HG02840 (cell line): ENCODE measurements around the gene PRKAG2.
"Not testable (repeated sequence)": the region's sequence is repeated elsewhere in the genome, so short reads cannot be mapped to it uniquely, and the experiment has no call there.

ENCODE experiments used
- ATAC-seq: cut with Tn5 transposase; IDR thresholded peaks from one replicate; pipeline ENCODE4 v1.9.1; 2021; ENCODE audit warnings: mild to moderate bottlenecking, moderate library complexity, moderate number of reproducible peaks; ENCODE audit not compliant: unreplicated experiment, low FRiP score

Gene PRKAG2

DNA sequence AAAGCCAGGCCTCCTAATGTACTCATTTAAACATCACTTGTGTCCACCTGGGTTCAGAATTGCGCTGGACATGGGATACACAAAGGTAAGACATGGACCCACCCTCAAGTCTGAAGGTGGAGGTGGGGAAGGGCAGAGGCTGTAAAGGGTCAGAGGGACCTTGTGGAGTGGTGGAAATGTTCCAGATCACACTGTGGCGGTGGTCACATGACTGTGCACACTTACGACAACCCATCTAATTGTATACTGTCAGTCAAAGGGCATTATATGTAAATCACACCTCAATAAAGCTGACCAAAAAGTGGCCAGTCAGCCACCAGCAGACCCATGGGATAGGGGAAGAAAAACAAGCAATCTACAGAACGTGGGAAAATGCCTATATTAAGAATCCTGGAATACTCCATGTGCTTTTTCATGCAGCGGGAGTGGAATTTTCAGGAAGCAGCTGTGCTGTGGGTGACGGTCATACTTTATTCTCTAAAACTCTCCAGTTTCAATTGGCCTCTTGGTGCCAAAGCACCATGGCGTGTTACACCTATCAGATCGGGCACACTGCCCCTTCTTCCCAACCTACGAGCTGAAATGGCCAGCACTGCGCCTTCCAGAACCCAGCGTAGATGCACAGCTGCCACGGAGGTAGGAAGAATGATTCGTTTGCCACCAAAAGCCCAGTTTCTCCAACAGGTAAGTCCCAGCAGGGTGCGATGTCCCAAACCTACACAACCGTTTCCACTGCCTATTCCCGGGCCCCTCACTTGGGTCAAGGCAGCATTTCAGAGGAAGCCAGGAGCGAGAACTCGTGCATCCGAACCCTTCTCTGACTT lies 69.8 kb downstream of the PRKAG2 start:
- ATAC-seq = no peak

- ATAC-seq = no peak
Measured at GRCh38 chr7:151806204-151806603, 70.7 kb downstream of the PRKAG2 start.

DNA sequence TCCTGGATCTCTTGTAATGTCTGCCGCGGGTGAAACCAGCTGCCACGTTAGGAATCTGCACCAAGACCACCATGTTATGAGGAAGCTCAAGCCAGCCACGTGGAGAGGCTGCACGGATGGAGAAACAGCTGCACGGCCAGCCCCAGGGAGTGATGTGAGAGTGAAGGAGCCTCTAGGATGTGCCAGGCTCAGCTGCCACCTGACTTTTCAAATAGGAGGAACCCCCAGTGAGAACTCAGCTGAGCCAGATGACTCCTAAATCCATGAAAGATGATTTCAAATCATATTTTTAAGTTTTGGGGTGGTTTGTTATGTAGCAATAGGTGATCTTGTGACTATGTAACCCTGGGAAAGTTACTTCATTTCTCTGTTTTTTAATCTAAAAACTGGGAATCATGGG lies 71.7 kb downstream of the PRKAG2 start:
- no peak for ATAC-seq

GRCh38 chr7:151804756-151805155 lies 72.2 kb downstream of the PRKAG2 start:
- ATAC-seq = no peak

DNA sequence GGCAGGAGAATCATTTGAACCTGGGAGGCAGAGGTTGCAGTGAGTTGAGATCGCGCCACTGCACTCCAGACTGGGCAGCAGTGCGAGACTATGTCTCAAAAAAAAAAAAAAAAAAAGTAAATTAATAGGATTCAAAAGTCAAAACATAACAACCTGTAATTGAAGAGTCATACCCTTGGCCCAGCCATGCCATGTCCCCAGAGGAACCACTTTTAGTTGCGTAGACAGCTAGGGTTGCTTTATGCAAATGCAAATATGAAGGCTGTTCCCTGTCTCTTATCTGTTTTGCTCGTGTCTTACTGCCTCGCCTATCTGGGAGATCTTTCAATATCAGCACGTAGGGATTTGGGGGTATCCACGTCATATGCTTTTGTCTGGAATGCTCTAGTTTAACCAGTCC lies 73.1 kb downstream of the PRKAG2 start:
- ATAC-seq = no peak

GRCh38 chr7:151802469-151802846 lies 74.5 kb downstream of the PRKAG2 start:
- no peak for ATAC-seq

DNA sequence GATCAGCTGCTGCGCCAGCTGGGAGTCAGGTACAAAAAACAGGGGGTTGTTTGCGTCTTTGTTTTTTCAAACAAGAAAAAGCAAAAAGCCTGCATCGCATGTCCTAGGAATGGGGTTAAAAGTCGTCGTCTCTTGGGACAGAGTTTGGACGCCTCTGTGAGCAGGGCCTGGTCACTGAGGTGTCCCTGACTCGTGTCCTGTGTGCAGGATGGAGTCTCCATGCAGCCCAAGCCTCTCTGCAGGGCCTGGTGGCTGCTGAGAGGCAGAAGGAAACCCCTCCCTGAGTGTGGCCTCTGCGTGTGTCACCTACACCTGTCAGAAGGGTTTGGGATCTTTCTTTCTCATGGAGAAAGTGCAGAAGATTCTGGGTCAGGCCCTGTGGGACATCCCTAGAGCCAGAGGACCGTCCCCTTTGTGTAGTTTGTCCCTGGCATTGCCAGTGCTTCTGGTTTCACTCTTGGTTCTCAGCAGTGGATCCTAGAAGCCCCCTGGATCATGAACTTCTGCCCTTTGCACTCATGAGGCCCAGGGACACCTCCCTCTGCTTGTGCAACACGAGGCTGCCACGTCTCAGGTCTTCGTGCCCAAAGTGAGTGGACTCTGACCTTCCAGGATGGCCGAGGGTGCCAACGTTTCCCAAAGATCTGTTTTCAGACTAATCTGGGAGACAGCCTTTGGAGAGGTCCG lies 75.0 kb downstream of the PRKAG2 start:
- no peak for ATAC-seq

DNA sequence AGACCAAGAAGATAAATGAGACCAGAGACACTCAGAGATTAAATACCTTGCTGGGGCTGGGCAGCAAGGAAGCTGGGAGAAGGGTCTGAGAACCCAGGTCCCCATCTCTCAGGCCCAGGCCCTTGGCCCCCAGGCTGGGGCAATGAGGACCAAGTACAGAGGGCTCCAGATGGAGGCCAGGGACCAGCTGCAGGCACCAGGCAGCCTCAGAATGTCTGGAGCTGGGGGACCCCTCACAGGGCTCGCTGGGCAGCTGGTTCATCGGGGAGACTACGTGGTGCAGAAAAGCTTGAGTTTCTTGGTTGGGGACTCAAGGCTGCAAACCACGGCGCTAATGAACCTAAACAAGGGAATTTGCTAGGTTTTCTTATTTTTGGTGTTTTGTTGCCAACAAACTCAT lies 75.6 kb downstream of the PRKAG2 start:
- no peak for ATAC-seq

DNA sequence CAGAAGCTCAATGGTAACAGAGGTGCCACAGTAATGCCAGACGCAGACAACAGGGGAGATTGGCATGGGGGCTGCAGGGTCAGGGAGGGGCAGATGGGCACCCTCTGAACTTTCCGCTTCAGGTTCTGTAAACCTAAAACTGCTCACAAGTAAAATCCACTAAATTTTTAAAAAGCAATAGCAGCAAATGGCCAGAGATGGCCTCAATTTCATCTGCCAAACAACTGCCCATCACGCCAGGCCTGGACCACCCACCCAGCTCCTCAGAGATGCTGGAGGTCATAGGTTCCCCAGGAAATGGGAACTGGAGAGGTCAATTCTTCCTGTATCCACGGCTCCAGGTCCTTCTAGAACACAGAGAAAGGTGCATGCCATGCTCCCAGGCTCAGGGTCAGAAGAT lies 76.1 kb downstream of the PRKAG2 start:
- no peak for ATAC-seq

DNA sequence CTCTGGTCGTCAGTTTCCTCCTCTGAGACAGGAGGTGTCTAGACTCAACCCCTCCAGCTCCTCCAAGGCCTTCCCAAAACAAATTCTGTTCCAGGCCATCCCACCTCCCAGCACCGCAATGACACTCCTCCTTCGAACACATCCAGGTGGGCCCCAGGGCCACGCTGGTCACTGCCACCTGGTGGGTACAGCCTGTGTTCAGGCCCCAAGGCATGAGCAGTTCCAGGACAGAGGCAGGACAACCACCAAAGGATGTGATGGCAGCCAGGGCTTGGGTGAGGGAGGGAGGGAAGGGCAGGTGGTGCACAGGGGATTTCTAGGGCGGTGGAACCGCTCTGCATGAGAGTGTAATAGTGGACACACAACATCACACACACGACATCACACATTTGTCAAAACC lies 76.5 kb downstream of the PRKAG2 start:
- no peak for ATAC-seq

DNA sequence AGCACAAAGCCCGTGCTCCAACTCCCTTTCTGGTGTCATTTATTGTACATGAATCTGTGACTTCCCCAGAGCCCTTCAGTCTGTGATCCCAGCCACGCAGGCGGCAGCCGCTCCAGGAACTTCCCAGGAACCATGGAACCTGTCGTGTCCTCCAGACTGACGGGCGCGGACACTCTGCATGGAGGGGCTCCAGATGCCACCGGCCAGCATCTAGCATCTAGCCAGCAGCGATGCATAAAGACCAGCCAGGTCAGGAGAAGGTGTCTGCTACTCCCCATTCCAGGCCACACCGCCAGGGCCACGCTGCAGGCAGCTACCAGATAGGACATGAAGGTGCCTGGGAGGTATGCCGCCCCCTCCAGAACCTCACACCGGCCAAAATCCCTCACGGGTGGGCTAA lies 77.4 kb downstream of the PRKAG2 start:
- ATAC-seq = no peak

DNA sequence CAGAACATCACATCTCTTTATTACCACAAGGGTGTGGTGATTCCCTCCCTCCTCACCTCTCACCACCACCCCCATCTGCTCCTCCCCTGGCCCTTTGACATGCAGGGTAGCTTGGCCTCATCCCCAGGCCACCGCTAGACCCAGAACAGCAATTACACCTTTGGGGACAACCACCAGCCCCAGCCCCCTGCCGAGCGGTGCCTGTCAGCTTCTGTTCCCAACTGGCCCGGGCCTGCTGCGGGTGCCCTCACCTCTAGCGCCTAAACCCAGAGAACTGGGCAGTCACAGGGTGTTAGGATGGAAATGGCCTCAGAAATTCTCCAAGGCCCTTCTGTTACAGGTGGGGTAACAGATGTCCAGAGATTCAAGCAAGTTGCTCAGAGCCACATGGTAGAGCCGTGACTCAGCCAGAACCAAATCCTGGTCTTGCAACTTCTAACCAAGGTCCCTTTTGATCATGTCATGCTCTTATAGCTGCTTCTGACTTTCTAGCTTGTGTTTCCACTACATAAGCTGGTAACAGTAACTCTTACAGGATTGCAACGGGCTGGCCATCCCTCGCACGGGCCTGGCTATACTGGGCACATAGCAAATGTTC lies 78.0 kb downstream of the PRKAG2 start:
- no peak for ATAC-seq

DNA sequence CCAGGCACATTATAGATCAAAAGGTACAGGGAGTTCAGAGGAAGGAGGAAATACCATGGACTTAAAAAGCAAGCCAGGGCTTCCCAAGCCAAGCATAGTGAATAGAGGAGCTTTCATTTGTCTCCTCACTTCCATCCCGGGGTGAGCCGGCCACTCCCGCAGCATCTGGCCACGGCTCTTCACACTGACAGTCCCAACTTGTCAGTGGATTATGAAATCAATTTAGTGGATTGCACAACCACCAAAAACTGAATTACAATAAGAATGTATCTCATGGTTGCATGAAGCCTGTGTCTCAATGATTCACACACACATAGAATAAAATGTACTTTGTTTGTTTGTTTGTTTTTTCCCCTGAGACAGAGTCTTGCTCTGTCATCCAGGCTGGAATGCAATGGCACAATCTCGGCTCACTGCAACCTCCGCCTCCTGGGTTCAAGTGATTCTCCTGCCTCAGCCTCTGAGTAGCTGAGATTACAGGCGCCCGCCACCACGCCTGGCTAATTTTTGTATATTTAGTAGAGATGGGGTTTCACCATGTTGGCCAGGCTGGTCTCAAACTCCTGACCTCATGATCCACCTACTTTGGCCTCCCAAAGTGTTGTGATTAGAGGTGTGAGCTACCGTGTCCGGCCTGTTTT lies 79.1 kb downstream of the PRKAG2 start:
- ATAC-seq = not testable (repeated sequence)

DNA sequence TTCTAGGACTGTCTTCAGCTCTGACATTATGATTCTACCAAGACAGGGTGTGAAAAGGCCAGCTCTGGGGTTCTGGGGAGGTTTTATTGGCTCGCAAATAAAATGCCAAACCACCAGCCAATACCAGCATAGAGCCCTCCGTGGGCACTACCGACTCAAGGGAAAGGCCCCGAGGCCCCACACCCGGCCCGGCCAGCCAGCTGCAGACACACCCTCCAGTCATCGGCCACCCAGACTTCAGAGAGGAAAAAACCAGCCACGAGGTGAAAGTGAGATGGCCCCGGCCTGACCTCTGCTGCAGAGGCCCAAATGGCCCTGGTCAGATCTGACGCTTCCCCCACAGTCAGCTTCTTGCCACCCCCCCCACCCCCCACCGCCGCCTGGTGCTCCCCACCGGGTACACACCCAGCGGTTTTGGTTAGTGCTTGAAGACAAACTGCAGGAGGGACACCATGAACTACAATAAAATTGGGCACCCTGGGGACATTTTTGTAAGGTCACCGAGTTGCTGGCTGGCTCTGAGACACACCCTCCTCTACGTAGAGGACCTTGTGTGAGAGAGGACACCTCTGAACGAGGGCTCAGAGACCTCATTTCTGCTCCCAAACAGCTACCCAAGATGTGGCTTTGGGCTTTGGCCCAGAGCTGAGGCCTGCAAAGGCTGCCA lies 79.9 kb downstream of the PRKAG2 start:
- no peak for ATAC-seq

GRCh38 chr7:151796091-151796870 lies 80.6 kb downstream of the PRKAG2 start:
- ATAC-seq = no peak

- no peak for ATAC-seq
Measured at GRCh38 chr7:151795168-151795811, 81.6 kb downstream of the PRKAG2 start.

GRCh38 chr7:151794508-151795167 lies 82.3 kb downstream of the PRKAG2 start:
- no peak for ATAC-seq

GRCh38 chr7:151793991-151794507 lies 82.9 kb downstream of the PRKAG2 start:
- ATAC-seq = no peak

GRCh38 chr7:151793531-151793951 lies 83.4 kb downstream of the PRKAG2 start:
- no peak for ATAC-seq
